Natural killer cell (primary cell): Measurements from ENCODE around the gene HOXD11. TPM values are rescaled to one million over a fixed set of nuclear protein-coding genes. Genes with fewer than 3 reads are reported as not detected.

Source experiments
- ATAC-seq, 3 donors: fragments of 150-1000 bp in 2 of 3; fragments of 200-7000 bp in 1 of 3; cut with Tn5 transposase; 1 replicate in 1 of 3; 2 replicates in 2 of 3; pipeline ENCODE4 v1.10.0; 2021; ENCODE audit warnings: mild to moderate bottlenecking in 2 of 3, moderate library complexity in 2 of 3
- DNase-seq, 2 donors: peaks; one replicate each; pipeline versions ENCODE4 v3.0.0 to v3.0.0-alpha.2; 2013 to 2021; ENCODE audit warnings: mixed read lengths in 1 of 2
- H3K27ac ChIP-seq: one replicate; pipeline ENCODE4 v1.5.1; 2013; ENCODE audit warnings: mild to moderate bottlenecking, low read length
- H3K27me3 ChIP-seq: one replicate; pipeline ENCODE4 v1.6.1; 2013; ENCODE audit warnings: low read length; ENCODE audit not compliant: control insufficient read depth, insufficient read depth
- H3K36me3 ChIP-seq: one replicate; pipeline ENCODE4 v1.6.1; 2013; ENCODE audit warnings: low read length; ENCODE audit not compliant: control insufficient read depth, insufficient read depth
- H3K4me1 ChIP-seq: one replicate; pipeline ENCODE4 v1.6.1; 2013; ENCODE audit warnings: low read length; ENCODE audit not compliant: control insufficient read depth, insufficient read depth
- H3K4me3 ChIP-seq: one replicate; pipeline ENCODE4 v1.5.1; 2013; ENCODE audit warnings: low read length
- H3K9me3 ChIP-seq: one replicate; pipeline ENCODE4 v1.6.1; 2013; ENCODE audit warnings: low read length; ENCODE audit not compliant: control insufficient read depth, insufficient read depth
- H3K27ac Mint-ChIP-seq, 2 donors: one replicate each; pipeline ENCODE4 v1.8.0; 2022; ENCODE audit warnings: mild to moderate bottlenecking in 2 of 2, mixed read lengths in 2 of 2, moderate library complexity in 1 of 2
- H3K27me3 Mint-ChIP-seq, 2 donors: one replicate each; pipeline ENCODE4 v1.8.0; 2022; ENCODE audit warnings: low read depth in 2 of 2, mixed read lengths in 2 of 2
- H3K36me3 Mint-ChIP-seq: one replicate; pipeline ENCODE4 v1.8.0; 2022; ENCODE audit warnings: mixed read lengths
- H3K4me1 Mint-ChIP-seq, 2 donors: one replicate each; pipeline ENCODE4 v1.8.0; 2022; ENCODE audit warnings: mixed read lengths in 2 of 2
- H3K4me3 Mint-ChIP-seq: one replicate; pipeline ENCODE4 v1.8.0; 2022; ENCODE audit warnings: mild to moderate bottlenecking, moderate library complexity, mixed read lengths
- H3K9me3 Mint-ChIP-seq, 2 donors: one replicate each; pipeline ENCODE4 v1.8.0; 2022; ENCODE audit warnings: mixed read lengths in 2 of 2
- CTCF ChIP-seq: fragments of 200-600 bp; IDR thresholded peaks from one replicate; pipeline ENCODE4 v1.8.0; 2022; ENCODE audit warnings: antibody characterized with exemption
- WGBS: methylation state at CpG from one replicate; pipeline ENCODE4 v1.1.7; 2013; ENCODE audit warnings: missing lambda C conversion rate; ENCODE audit not compliant: insufficient coverage; 5-methylcytosine and 5-hydroxymethylcytosine counted together
- intact Hi-C: fragments of 100-400 bp; cut with micrococcal nuclease; formaldehyde crosslinking; loops from one replicate; pipeline ENCODE4 v1.14.2; 2022
- total RNA-seq, 4 donors: library from RNA; stranded (reverse); fragments of 120-200 nt in 1 of 4; gene quantifications; one replicate each; pipeline versions ENCODE4 v1.2.3 to v1.2.4, GENCODE V29; 2013 to 2022

Gene HOXD11
- total RNA-seq, 3 donors from 2014 or later (not counting 1 experiment from before 2014, with no cell fraction given) = not detected

DNA sequence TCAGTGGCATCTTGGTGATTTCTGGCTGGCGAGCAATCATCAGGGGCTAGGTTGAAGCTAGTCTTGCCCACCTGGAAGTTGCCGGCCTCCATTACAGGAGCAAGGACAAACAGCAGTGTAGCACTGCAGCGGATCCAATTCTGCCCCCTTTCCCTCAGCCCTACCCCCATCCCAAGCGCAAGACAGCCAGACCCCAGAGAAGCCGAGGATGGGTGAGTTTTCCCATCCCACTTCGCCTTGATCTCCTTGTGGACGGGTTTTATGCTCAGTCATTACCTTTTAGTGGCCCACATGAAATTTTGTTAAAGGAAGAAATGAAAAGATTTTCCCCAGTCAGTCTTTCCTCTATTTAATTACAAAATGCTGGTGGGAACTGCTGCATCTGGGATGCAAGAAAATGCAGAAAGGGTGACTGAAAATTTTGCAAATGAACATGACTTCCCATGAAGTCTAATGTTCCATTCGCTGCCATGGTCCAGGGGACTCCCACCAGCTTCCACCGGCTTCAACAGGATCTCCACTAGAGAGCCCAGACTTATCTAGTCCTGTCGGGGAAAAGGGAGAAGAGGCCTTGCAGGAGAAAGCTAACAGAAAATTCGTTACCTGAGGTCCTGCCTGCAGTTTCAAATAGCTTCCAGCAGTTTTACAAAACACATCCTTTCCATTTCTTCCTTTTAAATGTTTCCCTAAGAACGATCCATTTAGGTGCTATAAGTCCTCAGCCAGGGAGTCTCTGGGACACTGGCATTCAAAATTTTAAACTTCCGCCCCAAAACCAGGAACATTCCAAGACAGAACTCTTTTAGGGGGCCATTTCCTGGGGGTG lies 13.5 kb downstream of the HOXD11 start:
- TF ChIP-seq CTCF = no peak
- Histone ChIP-seq H3K9me3 (peaks cover 13% of the 10 kb centered on the region), H3K27ac (no peak overlapping the region), H3K4me3 (no peak overlapping the region), H3K36me3 (no peaks in the 10 kb centered on the region), H3K4me1 (peaks cover 13% of the 10 kb centered on the region), H3K27me3 (peaks cover 87% of the 10 kb centered on the region)
- peaks cover 9 to 11% of the 10 kb centered on the region in 2 donors for H3K4me1 Mint-ChIP-seq
- intact Hi-C loops = loop anchor here (5.0 kb wide), 1 partner anchor 33 kb away; no protein-coding TSS in a partner anchor
- DNase-seq (no peak), ATAC-seq (no peak)
- no peak overlapping the region for H3K4me3 Mint-ChIP-seq
- 10% methylated on average over 10 of the region's 13 CpGs for WGBS
- H3K9me3 Mint-ChIP-seq = peaks cover 2% of the 10 kb centered on the region in 2 donors
- peaks cover 74 to 79% of the 10 kb centered on the region in 2 donors for H3K27me3 Mint-ChIP-seq
- no peak overlapping the region for H3K27ac Mint-ChIP-seq
- H3K36me3 Mint-ChIP-seq = peaks cover 14% of the 10 kb centered on the region

DNA sequence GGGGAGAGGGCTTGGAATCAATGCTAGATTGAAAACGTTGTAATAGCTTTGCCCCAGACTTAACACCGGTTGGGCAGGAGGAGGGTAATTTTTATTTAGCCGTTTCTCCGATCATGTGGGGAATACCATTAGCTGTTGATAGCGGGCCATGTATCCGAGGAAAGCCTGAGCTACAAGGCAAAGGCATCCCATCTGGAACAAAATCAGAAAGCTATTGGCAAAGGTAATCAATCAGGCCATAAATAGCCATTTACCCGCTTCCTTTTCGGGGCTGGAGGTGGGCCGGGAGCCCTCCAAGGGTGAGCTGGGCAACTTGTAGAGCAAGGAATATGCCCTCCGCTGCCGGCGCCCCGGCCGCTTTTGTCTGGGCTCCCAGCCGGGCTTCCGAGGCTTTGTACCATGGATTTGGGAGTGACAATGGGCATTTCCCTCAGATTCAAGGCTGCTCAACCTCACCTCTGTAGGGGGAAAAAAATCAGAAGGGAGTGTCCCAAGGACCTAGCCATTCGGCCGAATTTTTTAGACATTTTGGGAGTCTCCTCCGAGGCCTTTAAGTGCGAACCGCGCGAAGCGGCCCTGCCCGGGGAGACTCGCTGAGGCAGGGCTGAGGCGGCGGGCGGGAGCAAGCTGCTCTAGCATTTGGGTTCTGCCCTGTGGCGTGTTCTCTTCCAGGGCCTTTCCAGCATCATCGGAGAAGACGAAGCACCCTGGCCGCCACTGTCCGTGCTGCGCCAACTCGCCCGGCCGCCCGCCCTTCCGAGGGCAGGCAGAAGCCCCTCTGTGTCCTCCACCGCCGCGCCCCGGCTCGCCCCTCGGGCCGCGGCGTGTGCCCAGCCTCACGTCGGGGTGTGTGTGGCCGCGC lies 14.3 kb downstream of the HOXD11 start:
- H3K36me3 ChIP-seq = no peaks in the 10 kb centered on the region

DNA sequence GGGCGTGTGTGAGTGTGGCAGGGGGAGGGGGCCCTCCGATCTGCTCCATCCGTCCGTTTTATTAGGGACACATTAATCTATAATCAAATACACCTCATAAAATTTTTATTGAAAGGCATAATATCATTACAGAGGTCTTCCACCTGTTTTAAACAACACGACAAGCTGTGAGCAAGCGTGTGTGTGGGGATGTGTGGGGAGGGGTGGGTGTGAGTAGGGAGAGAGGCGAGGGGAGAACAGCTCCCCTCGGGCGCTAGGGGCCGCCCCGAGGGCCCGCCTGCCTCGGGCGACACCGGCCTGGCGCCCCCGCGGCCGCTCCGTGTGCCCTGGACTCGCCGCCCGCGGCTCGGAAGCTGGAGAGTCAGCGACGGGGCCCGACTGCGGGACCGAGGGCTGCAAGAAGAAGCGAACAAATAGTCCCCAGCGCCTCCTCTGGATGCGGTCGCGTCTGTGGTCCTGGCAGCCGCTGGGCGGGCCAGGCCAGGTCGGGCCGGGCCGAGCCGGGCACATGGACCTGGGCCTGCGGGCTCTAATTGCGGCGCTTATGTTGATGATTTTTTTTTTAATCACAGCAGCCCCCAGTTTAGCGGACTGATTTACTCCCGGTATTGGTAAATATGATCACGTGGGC lies 15.1 kb downstream of the HOXD11 start:
- Histone ChIP-seq H3K4me3 (no peak overlapping the region), H3K9me3 (peaks cover 8% of the 10 kb centered on the region), H3K27me3 (peaks cover 86% of the 10 kb centered on the region), H3K27ac (no peak overlapping the region), H3K36me3 (no peaks in the 10 kb centered on the region), H3K4me1 (peaks cover 13% of the 10 kb centered on the region)
- Mint-ChIP-seq H3K36me3 (peaks cover 14% of the 10 kb centered on the region), H3K9me3 (peaks cover 2% of the 10 kb centered on the region in 2 donors), H3K4me1 (peaks cover 9 to 11% of the 10 kb centered on the region in 2 donors), H3K27ac (no peak overlapping the region), H3K4me3 (peak overlapping the region; percentile 80), H3K27me3 (peaks cover 78 to 79% of the 10 kb centered on the region in 2 donors)
- DNase-seq (no peak), ATAC-seq (peak in 2 of 3 donors; percentile 31 to 45)
- 7% methylated on average over 43 of the region's 47 CpGs for WGBS
- intact Hi-C loops = loop anchor here (5.0 kb wide), 1 partner anchor 35 kb away; no protein-coding TSS in a partner anchor
- TF ChIP-seq CTCF = no peak

More for the DNA sequence above, 14.3 kb downstream of the HOXD11 start:
- Mint-ChIP-seq H3K36me3 (peaks cover 14% of the 10 kb centered on the region), H3K4me1 (peaks cover 9 to 11% of the 10 kb centered on the region in 2 donors), H3K4me3 (no peak overlapping the region), H3K9me3 (peaks cover 2% of the 10 kb centered on the region in 2 donors), H3K27ac (no peak overlapping the region), H3K27me3 (peaks cover 78 to 80% of the 10 kb centered on the region in 2 donors)
- no peak overlapping the region for H3K27ac ChIP-seq
- no peak for ATAC-seq
- peaks cover 13% of the 10 kb centered on the region for H3K4me1 ChIP-seq
- peaks cover 13% of the 10 kb centered on the region for H3K9me3 ChIP-seq
- H3K27me3 ChIP-seq = peaks cover 86% of the 10 kb centered on the region
- intact Hi-C loops = loop anchor here (5.0 kb wide), 1 partner anchor 34 kb away; no protein-coding TSS in a partner anchor
- no peak for TF ChIP-seq CTCF
- 14% methylated on average over 50 of the region's 53 CpGs for WGBS
- no peak overlapping the region for H3K4me3 ChIP-seq
- no peak for DNase-seq
